ENCODE measurements around the gene CARMIL3.
"Not testable (repeated sequence)": the region's sequence is repeated elsewhere in the genome, so short reads cannot be mapped to it uniquely, and the experiment has no call there.

CARMIL3 gene

DNA sequence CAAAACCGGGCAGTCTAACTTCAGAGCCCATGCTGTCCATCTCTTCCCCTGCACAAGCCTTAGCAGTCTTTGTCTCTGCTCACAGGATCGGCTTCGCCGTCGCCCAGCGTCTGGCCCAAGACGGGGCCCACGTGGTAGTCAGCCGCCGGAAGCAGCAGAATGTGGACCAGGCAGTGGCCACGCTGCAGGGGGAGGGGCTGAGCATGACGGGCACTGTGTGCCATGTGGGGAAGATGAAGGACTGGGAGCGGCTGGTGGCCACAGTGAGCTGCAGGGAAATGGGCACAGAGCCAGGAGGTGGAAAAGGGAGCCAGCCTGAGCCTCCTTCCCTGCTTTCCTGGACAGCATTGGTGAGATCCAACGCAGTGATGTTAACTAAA, 14.2 kb upstream of the CARMIL3 start:
- FAIRE-seq = no peak

DNA sequence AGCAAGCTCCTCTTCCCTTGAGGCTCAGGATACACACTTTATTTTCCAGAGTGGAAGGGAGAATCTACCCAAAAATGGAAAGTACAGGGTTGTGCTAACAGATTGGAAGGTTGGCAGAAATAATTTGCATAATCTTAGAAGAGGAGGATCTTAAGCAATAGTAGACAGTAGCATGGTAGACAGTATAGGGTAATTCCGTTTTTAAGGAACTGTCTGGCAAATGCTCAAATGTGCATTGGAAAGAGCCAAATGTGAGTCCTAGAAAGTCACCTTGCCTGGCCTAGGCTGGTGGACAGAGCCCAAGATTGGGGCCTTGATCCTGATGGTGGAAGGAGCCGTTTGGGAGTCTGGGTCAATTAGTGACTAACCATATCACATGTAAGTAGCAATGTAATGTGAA, 13.1 kb upstream of the CARMIL3 start:
- no peak for FAIRE-seq

DNA sequence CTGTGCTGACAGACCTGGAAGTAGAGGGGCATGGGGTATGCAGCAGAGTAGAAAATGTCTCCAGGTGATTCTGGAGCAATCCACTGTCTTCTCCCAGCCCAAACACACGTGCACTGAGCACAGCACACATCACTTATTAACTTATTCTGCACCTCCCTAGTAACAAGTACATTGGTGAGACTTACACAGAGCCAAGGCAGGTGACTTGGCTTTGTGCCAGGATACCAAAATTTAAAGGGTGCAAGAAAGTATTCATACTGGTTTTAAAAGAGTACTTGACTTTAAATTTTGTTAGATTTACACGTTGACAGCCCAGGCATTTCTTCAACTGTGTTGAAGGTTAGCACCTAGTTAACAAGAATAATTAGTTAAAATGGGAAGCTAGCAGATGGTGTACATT, 11.1 kb upstream of the CARMIL3 start:
- FAIRE-seq = no peak

DNA sequence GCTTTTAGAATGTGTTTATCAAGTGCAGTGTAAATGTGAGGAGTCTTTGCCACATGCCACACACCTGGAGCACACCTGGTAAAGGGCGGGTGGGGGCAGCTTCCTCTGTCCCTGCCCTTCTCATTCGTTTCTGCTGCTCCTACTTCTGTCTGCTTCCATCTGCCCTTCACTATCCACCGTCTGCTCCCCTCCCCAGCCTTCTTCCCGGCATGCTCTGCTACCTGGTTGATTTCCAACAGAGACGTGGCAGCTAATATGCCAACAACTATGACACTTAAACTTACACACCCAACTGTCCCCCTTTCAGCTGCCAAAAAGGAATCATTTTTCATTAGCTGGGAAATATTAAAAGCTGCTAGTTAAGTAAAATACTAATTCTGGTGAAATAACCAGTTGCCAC, 9.1 kb upstream of the CARMIL3 start:
- no peak for FAIRE-seq

DNA sequence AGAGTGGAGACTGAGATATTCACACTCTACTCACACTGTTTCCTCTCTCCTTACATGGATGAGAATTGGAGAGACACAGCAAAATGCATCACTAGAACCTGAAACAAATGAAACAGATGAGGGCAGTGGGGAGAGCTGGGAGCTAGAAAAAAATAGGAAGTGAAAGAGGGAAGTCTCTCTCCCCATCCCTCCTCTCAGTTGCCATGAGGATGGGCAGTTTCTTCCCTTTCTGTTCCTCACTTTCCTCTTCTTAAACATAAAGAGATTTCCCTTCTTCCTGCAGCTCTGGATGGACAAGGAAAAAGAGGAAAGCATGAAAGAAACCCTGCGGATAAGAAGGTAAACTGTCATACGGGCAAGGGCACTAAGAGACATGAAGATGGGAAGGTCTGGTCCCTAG, 2.8 kb upstream of the CARMIL3 start:
- FAIRE-seq = not testable (repeated sequence)

DNA sequence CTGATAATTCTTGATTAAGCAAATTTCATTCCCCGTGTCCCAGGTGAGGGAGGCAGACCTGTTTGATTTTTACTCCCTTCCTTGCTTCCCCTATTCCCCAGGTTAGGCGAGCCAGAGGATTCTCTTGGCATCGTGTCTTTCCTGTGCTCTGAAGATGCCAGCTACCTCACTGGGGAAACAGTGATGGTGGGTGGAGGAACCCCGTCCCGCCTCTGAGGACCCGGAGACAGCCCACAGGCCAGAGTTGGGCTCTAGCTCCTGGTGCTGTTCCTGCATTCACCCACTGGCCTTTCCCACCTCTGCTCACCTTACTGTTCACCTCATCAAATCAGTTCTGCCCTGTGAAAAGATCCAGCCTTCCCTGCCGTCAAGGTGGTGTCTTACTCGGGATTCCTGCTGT, 1.1 kb upstream of the CARMIL3 start:
- FAIRE-seq = not testable (repeated sequence)

DNA sequence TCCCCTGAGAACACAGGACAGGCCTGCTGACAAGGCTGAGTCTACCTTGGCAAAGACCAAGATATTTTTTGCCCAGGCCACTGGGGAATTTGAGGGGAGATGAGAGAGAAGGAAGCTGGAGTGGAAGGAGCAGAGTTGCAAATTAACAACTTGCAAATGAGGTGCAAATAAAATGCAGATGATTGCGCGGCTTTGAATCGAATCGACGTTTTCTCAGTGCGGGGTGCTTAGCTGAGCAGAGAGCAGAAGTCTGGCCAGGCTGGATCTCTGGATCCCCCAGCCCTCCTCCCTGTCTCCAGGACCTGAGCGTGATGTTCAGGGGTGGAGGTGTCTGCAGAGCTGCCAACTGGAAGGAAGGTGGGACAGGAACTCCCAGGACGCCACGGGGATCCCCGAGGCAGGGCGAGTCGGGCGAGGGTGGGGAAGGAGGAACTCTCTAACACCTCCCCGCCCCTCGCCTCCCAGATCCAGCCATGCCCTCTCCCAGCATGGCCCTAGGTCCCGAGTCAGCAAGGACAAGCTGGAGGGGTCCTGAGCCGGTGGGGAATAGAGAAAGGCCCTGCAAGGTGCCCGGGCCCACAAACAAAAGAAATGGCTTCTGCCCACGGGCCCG, 527 bp upstream of the CARMIL3 start:
- FAIRE-seq = no peak

DNA sequence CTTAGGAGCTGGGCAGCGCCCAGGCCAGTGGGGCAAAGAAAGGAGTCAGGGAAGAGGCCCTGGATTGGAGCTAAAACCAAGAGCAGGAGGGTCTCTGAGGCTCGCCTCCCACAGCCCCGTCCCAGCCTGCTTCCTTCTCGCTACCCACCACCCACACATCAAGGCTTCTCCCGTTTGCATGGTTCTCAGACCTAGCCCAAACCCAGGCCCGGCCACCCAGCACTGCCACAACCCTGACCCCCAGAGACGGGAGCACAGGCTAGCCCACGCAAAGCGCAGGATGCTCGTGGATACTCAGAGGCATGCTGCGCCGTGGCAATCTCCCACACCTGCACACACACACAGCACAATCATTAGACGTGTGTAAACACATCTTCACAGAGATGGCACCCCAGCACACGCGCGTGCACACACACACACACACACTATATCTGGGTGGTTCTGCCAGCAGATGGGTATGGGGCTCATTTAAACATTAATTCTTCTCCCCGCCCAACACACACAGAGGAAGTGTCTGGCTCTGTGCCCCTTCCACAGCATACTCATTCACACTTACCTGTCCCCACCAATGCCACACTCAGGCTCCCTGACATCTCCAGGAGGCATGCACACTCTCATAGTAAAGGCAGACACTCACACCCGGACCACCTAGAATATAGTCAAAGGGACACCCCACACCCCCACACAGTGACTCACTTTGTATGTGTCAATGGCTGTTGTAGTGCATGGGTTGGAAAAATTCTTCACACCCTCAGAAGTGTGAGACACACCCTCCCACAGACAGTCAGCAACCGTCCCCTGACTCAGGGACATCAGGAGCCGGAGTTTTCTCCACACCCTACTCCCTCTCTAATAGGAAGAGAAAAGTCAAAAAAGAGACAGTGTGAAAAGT, 1.1 kb downstream of the CARMIL3 start:
- FAIRE-seq = no peak

DNA sequence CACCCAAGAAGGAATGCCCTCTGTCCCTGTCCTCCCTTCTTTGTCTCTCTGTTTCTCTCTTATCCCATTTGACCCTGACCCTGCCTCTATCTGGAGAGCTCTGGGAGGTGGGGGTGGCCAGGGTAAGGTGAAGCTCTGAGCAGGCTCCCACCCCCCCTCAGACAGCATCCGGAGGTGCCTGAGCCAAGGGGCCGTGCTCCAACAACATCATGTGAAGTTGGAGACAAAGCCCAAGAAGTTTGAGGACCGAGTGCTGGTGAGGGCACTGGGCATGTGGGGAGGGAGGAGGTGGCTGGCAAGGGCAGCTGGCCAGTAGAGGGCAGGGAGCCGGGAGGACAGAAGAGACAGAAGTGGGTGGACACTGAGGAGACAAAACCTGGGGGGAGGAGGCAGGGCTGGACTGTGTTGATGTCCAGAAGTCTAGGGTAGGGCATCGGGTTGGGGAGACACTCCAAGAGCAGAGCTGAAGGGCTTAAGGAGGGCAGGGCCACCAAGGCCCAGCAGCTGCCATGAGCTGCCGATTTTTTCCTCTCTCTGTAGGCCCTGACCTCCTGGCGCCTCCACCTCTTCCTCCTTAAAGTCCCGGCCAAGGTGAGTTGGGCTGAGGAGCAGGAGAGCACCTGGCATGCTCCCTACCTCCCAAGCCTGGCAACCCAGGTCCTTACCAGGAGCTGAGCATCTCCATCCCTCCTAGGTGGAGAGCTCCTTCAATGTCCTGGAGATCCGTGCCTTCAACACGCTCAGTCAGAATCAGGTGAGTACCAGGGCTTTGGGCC, 1.9 kb downstream of the CARMIL3 start:
- FAIRE-seq = no peak

DNA sequence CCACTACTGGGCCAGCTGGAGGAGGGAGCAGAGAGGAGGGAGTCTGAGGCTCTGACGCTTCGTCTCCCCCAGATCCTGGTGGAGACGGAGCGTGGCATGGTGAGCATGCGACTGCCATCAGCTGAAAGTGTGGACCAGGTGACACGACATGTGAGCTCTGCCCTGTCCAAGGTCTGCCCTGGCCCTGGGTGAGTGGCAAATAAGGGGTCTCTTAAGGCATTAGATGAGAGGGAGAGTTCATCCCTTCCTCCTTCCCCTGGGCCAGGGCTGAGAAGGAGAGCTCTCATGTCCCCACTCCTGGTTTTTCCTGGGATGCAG, 2.5 kb downstream of the CARMIL3 start:
- no peak for FAIRE-seq

DNA sequence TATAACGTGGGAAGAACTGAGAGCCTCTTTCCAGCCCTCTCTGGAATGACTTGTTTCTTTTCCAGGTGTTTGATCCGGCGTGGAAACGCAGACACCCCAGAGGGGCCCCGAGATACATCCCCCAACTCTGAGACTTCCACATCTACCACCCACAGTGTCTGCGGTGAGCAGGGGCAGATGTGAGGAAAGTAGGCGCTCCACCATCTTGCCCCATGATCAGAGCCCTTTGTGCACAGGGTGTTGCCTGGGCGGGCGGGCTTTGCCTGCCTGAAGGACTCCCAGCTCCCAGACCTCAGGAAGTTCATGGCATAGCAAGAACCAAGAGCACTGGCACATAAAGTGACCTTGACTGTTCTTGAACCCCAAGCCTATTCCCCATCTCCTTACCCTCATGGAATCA, 2.8 kb downstream of the CARMIL3 start:
- FAIRE-seq = no peak

DNA sequence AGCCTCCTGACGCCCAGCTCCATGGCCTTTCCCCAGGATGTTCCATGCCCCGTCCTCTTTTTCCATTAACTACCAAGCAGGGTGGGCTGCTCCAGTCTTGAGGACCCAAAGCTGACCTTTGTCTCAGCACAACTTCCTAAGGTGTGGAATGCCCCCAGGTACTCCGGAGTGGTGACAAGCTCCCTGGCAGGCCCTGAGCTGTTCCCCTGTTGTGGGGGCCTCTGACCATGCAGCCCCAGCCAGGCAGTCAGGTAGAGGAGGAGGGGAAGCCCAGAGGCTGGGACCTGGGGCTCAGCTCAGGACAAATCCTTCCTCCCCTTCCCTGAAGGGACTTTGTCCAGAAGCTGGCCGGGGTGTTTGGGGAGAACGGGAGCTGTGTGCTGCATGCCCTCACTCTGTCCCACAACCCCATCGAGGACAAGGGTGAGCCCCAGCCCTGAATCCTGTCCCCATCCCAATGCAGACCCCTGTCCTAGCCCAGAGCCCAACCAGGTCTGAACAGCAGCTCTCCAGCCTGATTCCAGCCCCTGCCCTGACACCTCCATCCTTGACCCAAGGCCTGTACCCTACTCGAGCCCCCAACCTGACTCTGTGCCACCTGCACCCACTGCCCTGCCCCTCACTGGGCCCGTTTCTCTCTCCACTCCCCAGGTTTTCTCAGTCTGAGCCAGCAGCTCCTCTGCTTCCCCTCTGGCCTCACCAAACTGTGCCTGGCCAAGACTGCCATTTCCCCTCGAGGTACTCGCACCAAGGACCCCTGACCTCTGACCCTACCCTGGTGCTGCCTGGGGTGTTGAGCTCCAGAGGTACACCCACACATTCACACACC, 4.4 kb downstream of the CARMIL3 start:
- FAIRE-seq = no peak

DNA sequence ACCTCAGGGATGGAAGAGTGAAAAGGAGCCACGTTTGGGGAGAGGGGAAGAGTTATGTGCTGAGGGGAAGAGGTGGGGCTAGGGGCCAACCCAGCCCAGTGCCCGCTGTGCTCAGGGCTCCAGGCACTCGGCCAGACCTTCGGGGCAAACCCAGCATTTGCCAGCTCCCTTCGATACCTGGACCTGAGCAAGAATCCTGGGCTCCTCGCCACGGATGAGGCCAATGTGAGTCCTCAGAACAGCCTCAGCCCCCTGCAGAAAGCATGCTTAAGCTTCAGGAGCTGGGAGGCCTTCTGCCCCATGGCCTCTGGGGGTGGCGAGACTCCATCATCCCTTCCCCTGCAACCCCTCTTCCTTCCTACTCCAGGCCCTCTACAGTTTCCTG, 5.0 kb downstream of the CARMIL3 start:
- no peak for FAIRE-seq

DNA sequence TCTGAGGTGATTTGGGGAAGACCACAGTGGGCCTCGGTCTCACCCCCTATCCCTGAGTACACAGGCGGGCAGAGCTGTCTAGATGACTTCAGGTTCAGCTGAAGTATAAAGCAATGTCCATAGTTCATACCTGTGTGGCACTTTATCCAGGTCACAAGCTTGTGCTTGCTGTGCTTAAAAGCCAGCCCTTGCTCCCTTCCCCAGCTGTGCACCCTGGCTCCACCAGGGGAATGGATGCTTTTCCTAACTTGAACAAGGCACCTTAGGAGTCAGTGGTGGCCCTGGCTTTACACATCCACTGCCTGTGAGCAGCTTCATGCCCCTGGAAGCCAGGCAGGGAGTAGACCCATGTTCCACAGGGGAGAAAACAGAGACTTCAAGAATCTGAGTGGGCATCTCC, 5.5 kb downstream of the CARMIL3 start:
- no peak for FAIRE-seq

DNA sequence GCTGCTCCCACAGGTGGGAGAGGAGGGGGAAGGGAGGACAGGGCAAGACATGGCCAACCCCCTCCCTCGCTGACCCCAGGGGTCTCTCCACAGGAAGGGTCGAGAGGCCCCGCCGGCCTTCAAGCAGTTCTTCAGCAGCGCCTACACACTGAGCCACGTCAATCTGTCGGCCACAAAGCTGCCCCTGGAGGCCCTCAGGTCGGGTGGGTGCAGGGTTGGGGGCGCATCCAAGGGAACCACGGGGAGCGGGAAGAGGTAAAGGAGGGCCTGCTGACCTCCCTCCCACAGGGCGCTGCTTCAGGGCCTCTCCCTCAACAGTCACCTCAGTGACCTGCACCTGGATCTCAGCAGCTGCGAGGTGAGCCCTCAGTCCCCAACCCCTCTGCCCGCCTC, 6.1 kb downstream of the CARMIL3 start:
- FAIRE-seq = no peak

DNA sequence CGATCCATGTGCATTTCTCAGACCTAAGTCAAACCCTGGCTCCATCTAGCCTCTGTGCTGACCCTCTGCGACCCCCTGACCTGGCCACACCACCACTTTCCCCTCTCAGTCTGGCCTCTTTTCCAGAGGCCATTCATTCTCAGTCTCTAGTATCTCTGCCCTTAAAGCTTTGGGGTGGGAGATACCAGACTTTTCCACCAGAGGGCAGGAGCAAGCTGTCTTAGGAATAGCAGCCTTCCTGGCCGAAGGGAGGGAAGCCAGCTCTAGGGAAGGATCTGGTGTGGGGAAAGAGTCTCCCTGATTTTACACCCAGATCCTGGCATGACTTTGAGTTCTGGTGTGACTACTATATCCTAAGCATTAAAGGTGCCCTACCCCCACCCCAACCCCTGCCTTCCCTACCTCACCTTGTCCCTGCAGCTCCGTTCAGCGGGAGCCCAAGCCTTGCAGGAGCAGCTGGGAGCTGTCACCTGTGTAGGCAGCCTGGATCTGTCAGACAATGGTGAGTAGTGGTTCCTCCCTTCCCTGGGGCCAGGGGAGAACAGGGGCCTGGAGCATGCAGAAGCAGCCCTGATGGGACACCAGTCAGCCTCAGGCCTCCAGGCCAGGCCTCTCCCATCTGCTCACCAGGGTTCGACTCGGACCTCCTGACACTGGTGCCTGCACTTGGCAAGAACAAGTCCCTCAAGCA, 6.6 kb downstream of the CARMIL3 start:
- no peak for FAIRE-seq

DNA sequence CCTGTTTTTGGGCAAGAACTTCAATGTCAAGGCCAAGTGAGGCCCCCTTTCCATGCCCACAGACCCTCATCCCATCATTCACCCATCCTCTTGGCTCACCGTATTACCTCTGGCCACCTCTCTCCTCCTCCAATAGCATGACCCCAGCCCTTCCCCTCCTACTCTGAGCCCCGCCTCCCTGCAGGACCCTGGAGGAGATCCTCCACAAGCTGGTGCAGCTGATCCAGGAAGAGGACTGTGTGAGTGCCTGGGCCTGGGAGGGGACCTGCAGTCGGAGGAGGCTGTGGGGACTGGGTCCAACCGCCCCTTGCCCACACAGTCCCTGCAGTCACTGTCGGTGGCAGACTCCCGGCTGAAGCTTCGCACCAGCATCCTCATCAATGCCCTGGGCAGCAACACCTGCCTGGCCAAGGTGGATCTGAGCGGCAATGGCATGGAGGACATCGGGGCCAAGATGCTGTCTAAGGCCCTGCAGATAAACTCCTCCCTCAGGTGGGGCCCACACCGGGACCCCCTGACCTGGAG, 7.2 kb downstream of the CARMIL3 start:
- no peak for FAIRE-seq

DNA sequence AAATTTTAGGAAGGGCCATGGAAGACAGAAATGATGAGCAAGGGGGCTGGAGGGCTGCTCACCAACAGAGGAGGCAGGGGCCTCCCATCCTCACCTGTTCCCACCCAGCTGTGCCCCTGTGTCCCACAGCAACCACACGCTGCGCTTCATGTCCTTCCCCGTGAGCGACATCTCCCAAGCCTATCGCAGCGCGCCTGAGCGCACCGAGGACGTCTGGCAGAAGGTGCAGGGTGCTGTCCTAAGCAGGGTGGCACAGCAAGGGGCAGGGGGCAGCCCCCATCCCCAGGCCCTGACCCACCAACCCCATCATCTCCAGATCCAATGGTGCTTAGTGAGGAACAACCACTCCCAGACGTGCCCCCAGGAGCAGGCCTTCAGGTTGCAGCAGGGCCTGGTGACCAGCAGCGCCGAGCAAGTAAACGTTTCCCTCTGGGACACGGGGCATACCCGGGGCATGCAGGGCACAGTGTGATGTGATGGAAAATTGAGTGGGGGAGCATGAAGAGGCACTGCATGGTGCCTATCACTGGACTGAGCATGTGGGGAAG, 8.1 kb downstream of the CARMIL3 start:
- FAIRE-seq = no peak

DNA sequence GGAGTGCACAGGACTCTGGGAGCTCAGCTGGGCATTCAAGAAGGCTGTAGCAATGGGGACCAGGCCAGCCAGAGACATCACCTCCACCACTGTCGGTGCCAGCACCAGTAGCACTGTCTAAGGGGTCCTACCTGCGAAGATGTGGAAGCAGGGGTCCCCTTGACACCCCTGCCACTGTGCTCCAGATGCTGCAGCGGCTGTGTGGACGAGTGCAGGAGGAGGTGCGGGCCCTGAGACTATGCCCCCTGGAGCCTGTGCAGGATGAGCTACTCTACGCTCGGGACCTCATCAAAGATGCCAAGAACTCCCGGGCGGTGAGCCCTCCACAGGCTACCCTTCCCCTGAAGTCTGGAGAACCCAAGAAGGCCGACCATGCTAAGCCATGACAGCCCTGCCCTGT, 8.6 kb downstream of the CARMIL3 start:
- FAIRE-seq = no peak

DNA sequence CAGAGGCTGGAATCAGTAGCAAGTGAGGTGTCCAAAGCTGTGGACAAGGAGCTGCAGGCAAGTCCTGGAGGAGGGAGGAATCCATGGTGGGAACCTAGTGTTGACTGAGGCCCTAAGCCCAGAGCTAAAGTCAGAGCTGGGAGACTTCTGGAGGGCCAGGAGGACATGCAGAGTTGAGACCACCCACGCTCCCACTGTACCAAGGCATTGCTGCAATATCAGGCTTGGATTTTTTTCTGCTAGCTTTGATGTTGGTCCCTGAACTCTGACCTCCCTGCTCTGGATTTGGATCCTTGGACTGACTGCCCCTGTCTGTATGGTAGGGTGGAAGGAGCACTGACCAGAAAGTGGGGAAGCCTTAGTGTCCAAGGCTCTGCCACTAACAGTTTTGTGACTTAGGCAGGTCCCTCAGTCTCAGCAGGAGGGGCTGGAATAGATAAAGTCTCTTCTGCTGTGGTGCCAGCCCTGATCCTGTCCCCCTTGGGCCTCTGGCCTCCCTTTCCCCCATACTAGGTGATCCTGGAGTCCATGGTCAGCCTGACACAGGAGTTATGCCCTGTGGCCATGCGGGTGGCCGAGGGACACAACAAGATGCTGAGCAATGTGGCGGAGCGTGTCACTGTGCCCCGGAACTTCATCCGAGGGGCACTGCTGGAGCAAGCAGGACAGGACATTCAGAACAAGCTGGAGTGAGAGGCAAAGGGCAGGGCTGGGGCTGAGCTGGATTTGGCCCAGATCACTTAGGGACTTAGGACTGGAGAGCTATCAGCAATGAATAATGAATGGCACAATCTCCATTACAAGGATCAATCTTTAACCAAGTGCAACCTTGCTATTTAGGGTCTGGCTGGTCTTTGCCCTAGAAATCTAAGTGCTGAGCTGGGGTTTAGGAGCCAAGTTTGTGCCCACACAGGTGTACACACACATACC, 9.4 kb downstream of the CARMIL3 start:
- FAIRE-seq = no peak

Data from colon (tissue), 2 donors.